GM23338 (cell line): ENCODE data around the gene SMCO2.

Experiments
- CREB1 ChIP-seq: fragments of 250-450 bp; sonication (Bioruptor Pico); IDR thresholded peaks from 2 replicates; pipeline ENCODE4 v1.5.0; 2020; ENCODE audit warnings: low read depth, mild to moderate bottlenecking, moderate library complexity
- CTCF ChIP-seq, 2 experiments: fragments of 200-600 bp in 1 of 2; sonication (generic) in 1 of 2; conservative IDR thresholded peaks; 2 replicates each; pipeline versions ENCODE4 v1.5.1 to v1.6.1; 2016 to 2017; ENCODE audit warnings: antibody characterized with exemption in 2 of 2, low read depth in 2 of 2, mild to moderate bottlenecking in 2 of 2, moderate library complexity in 1 of 2
- EZH2 ChIP-seq: fragments of 200-600 bp; sonication (generic); IDR thresholded peaks from one replicate; pipeline ENCODE4 v1.8.0; 2017; ENCODE audit warnings: antibody characterized with exemption, mild to moderate bottlenecking, low read depth; ENCODE audit not compliant: unreplicated experiment
- EZH2phosphoT487 ChIP-seq: fragments of 200-600 bp; sonication (generic); IDR thresholded peaks from one replicate; pipeline ENCODE4 v1.8.1; 2018; ENCODE audit warnings: antibody characterized with exemption; ENCODE audit not compliant: unreplicated experiment
- JUNB ChIP-seq: IDR thresholded peaks from one replicate; pipeline ENCODE4 v1.6.1; 2016; ENCODE audit warnings: antibody characterized with exemption; ENCODE audit not compliant: unreplicated experiment
- NANOG ChIP-seq: IDR thresholded peaks from 2 replicates; pipeline ENCODE4 v1.6.1; 2016; ENCODE audit warnings: antibody characterized with exemption, borderline replicate concordance
- POLR2AphosphoS5 ChIP-seq: IDR thresholded peaks from 2 replicates; pipeline ENCODE4 v1.6.1; 2016; ENCODE audit warnings: antibody characterized with exemption, low read depth
- REST ChIP-seq: IDR thresholded peaks from one replicate; pipeline ENCODE4 v1.6.1; 2018; ENCODE audit warnings: antibody characterized with exemption; ENCODE audit not compliant: unreplicated experiment

- no peak for TF ChIP-seq CTCF (conservative IDR thresholded peaks at IDR 0.05; ENCODE audit: low read depth in 2 of 2)
- TF ChIP-seq EZH2 = no peak
- no peak for TF ChIP-seq EZH2phosphoT487
- no peak for TF ChIP-seq POLR2AphosphoS5
- no peak for TF ChIP-seq JUNB
- no peak for TF ChIP-seq CREB1 (CRISPR knock-in tag)
- TF ChIP-seq REST = no peak
- TF ChIP-seq NANOG = no peak
These were observed 48.1 kb upstream of the SMCO2 start for GRCh38 chr12:27398466-27398865.
